Vagina (tissue), 1 donor: ENCODE results near the gene NODAL. TPM values are rescaled to one million over a fixed set of nuclear protein-coding genes. Genes with fewer than 3 reads are reported as not detected.

Experiments used
- total RNA-seq: library from RNA; depleted of rRNA; stranded (reverse); fragments of >200 nt; gene quantifications from one replicate; pipeline ENCODE4 v1.2.3, GENCODE V29; 2016

NODAL gene
- total RNA-seq, 1 donor from 2014 or later, result not detected

Other genes starting within 250 kb of the NODAL start
- gene PPA1, start 208.3 kb downstream of the NODAL start, total RNA-seq, result 79.3 TPM
- not detected for gene NPFFR1, start 157.7 kb downstream of the NODAL start, total RNA-seq
- 10.8 TPM for gene LRRC20, start 59.1 kb downstream of the NODAL start, total RNA-seq
- gene EIF4EBP2, start 37.5 kb downstream of the NODAL start, total RNA-seq, result 47.4 TPM
- gene PALD1, start 37.1 kb upstream of the NODAL start, total RNA-seq, result 6.9 TPM
- gene PRF1, start 161.1 kb upstream of the NODAL start, total RNA-seq, result 20.9 TPM
- not detected for gene ADAMTS14, start 230.8 kb upstream of the NODAL start, total RNA-seq